PFSK-1 (cell line): ENCODE measurements around the gene TENT4A.

Experiments used
- POLR2AphosphoS5 ChIP-seq: IDR thresholded peaks from 2 replicates; pipeline ENCODE4 v1.6.1; 2012; ENCODE audit warnings: low read depth, mild to moderate bottlenecking, control low read depth, low read length, moderate library complexity
- REST ChIP-seq, 2 experiments: IDR thresholded peaks; 2 replicates each; pipeline versions ENCODE4 v1.6.1 to v1.8.0; 2011 to 2012; ENCODE audit warnings: low read depth in 2 of 2, low read length in 2 of 2, control low read depth in 1 of 2, inconsistent platforms in 1 of 2, mild to moderate bottlenecking in 1 of 2, moderate library complexity in 1 of 2; ENCODE audit not compliant: insufficient read depth in 1 of 2
- TAF1 ChIP-seq: IDR thresholded peaks from 2 replicates; pipeline ENCODE4 v1.6.1; 2012; ENCODE audit warnings: low read length, control low read depth, borderline replicate concordance; ENCODE audit not compliant: insufficient read depth

- TF ChIP-seq REST (IDR thresholded peaks at IDR 0.05; ENCODE audit: insufficient read depth in 1 of 2, low read depth in 2 of 2, low read length in 2 of 2) (no peak), TAF1 (no peak), POLR2AphosphoS5 (no peak)
Observed at GRCh38 chr5:6725421-6725820, 12.2 kb downstream of the TENT4A start.
